Esophagus muscularis mucosa (tissue), 4 donors: ENCODE measurements around the gene KRT74.

Experiments
- EP300 ChIP-seq: sonication (generic); formaldehyde crosslinking; IDR thresholded peaks from one replicate; pipeline ENCODE4 v1.6.1; 2017; ENCODE audit warnings: antibody characterized with exemption
- POLR2A ChIP-seq: fragments of 450-650 bp; IDR thresholded peaks from one replicate; pipeline ENCODE4 v1.6.1; 2017; ENCODE audit warnings: antibody characterized with exemption, moderate library complexity, mild to moderate bottlenecking, low read depth
- POLR2AphosphoS5 ChIP-seq, 2 donors: sonication (generic); formaldehyde crosslinking; IDR thresholded peaks; one replicate each; pipeline ENCODE4 v1.6.1; 2017; ENCODE audit warnings: antibody characterized with exemption in 2 of 2
- TF ChIP-seq, protein P1 (sequence below), 3 experiments: fragments of 200-600 bp in 2 of 3; fragments of 450-650 bp in 1 of 3; sonication (generic) in 2 of 3; IDR thresholded peaks; one replicate each; pipeline ENCODE4 v1.5.1; 2017 to 2019; ENCODE audit warnings: antibody characterized with exemption in 3 of 3, mild to moderate bottlenecking in 2 of 3, moderate library complexity in 1 of 3

GRCh38 chr12:52605542-52605941 is 31.9 kb upstream of the KRT74 start:
- TF ChIP-seq POLR2AphosphoS5 (IDR thresholded peaks at IDR 0.05) (no peak), POLR2A (no peak), EP300 (no peak)
- TF ChIP-seq, protein P1, sequence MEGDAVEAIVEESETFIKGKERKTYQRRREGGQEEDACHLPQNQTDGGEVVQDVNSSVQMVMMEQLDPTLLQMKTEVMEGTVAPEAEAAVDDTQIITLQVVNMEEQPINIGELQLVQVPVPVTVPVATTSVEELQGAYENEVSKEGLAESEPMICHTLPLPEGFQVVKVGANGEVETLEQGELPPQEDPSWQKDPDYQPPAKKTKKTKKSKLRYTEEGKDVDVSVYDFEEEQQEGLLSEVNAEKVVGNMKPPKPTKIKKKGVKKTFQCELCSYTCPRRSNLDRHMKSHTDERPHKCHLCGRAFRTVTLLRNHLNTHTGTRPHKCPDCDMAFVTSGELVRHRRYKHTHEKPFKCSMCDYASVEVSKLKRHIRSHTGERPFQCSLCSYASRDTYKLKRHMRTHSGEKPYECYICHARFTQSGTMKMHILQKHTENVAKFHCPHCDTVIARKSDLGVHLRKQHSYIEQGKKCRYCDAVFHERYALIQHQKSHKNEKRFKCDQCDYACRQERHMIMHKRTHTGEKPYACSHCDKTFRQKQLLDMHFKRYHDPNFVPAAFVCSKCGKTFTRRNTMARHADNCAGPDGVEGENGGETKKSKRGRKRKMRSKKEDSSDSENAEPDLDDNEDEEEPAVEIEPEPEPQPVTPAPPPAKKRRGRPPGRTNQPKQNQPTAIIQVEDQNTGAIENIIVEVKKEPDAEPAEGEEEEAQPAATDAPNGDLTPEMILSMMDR (IDR thresholded peaks at IDR 0.05): no peak
